Testis (tissue), 2 donors: ENCODE measurements around the gene PAK1.

Source experiments
- POLR2A ChIP-seq: fragments of 450-650 bp; IDR thresholded peaks from one replicate; pipeline ENCODE4 v1.6.1; 2017; ENCODE audit warnings: antibody characterized with exemption, mild to moderate bottlenecking, moderate library complexity
- TF ChIP-seq, protein P1 (sequence below), 3 experiments: fragments of 450-650 bp in 2 of 3; fragments of 200-600 bp in 1 of 3; sonication (generic) in 1 of 3; IDR thresholded peaks; one replicate each; pipeline ENCODE4 v1.5.1; 2016 to 2019; ENCODE audit warnings: antibody characterized with exemption in 3 of 3, mild to moderate bottlenecking in 2 of 3, moderate library complexity in 1 of 3

DNA sequence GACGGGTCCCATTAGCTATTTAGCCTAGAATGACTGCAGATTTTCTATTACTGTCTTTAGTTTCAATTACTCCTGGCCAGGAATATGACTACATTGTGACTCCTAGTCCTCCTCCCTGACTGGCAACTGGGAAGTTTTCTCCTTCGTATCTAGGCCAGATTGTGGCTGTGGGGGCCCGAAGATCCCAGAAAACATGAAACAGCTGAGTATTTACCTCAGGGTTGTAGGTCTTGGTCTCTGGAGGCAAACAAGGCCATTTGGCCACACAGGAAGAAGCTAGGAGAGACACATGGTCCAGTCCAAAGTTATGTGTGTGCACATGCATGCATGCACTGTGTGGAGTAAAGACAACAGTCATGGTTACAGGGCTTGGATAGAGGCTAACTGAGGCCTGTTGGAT, 162.2 kb downstream of the PAK1 start:
- no peak for TF ChIP-seq POLR2A
- TF ChIP-seq, protein P1, sequence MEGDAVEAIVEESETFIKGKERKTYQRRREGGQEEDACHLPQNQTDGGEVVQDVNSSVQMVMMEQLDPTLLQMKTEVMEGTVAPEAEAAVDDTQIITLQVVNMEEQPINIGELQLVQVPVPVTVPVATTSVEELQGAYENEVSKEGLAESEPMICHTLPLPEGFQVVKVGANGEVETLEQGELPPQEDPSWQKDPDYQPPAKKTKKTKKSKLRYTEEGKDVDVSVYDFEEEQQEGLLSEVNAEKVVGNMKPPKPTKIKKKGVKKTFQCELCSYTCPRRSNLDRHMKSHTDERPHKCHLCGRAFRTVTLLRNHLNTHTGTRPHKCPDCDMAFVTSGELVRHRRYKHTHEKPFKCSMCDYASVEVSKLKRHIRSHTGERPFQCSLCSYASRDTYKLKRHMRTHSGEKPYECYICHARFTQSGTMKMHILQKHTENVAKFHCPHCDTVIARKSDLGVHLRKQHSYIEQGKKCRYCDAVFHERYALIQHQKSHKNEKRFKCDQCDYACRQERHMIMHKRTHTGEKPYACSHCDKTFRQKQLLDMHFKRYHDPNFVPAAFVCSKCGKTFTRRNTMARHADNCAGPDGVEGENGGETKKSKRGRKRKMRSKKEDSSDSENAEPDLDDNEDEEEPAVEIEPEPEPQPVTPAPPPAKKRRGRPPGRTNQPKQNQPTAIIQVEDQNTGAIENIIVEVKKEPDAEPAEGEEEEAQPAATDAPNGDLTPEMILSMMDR (IDR thresholded peaks at IDR 0.05) = no peak
